KOPT-K1 (cell line): ENCODE measurements around the gene SCARB1.

ENCODE experiments used
- H3K27ac ChIP-seq: fragments of 200-600 bp; sonication (generic); 2 replicates; pipeline ENCODE4 v1.5.1; 2016; ENCODE audit warnings: antibody characterized with exemption, mild to moderate bottlenecking, low read depth, low read length; ENCODE audit not compliant: poor library complexity, severe bottlenecking
- H3K36me3 ChIP-seq: fragments of 200-600 bp; sonication (generic); 2 replicates; pipeline ENCODE4 v1.5.1; 2017; ENCODE audit warnings: antibody characterized with exemption, mild to moderate bottlenecking, low read length, moderate library complexity; ENCODE audit not compliant: insufficient read depth
- H3K9me3 ChIP-seq: fragments of 200-600 bp; sonication (generic); 2 replicates; pipeline ENCODE4 v1.5.1; 2017; ENCODE audit warnings: antibody characterized with exemption, low read length, mild to moderate bottlenecking; ENCODE audit not compliant: insufficient read depth, poor library complexity, severe bottlenecking

Gene SCARB1

GRCh38 chr12:124795081-124795948 is 68.3 kb downstream of the SCARB1 start:
- Histone ChIP-seq H3K27ac (no peak overlapping the region), H3K36me3 (peaks cover 83% of the 10 kb centered on the region), H3K9me3 (no peaks in the 10 kb centered on the region)

DNA sequence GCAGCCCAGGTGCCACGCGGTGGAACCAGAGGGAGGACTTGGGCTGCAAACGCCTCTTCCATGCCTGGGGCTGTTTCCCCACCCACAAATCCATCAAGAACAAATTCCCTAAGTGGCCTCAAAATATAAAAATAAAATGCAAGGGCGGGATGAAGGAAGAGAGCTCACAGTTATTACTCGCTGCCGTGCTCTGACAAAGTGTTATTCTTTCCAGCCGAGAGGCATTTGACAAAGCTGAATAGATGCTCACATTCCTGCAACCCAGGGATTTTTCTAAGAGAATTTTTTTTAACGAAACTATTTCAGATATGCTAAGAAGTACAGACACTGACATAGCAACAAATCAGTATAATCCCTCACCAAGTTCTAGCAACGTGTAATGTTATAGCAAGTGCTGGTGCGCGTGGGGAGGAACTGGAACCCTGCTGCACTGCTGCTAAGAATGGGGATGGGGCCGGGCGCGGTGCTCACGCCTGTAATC is 70.7 kb downstream of the SCARB1 start:
- H3K9me3 ChIP-seq: no peaks in the 10 kb centered on the region
- H3K36me3 ChIP-seq: peaks cover 77% of the 10 kb centered on the region
- no peak overlapping the region for H3K27ac ChIP-seq

- H3K27ac ChIP-seq: no peak overlapping the region
Measured at GRCh38 chr12:124792156-124792555, 71.5 kb downstream of the SCARB1 start.

GRCh38 chr12:124790650-124791400 is 72.8 kb downstream of the SCARB1 start:
- Histone ChIP-seq H3K36me3 (peaks cover 71% of the 10 kb centered on the region), H3K9me3 (no peaks in the 10 kb centered on the region), H3K27ac (no peak overlapping the region)

More at GRCh38 chr12:124792156-124792555, 71.5 kb downstream of the SCARB1 start:
- peaks cover 70% of the 10 kb centered on the region for H3K36me3 ChIP-seq
- no peaks in the 10 kb centered on the region for H3K9me3 ChIP-seq

GRCh38 chr12:124788936-124789555 is 74.6 kb downstream of the SCARB1 start:
- peaks cover 74% of the 10 kb centered on the region for H3K36me3 ChIP-seq
- H3K27ac ChIP-seq: no peak overlapping the region
- no peaks in the 10 kb centered on the region for H3K9me3 ChIP-seq

DNA sequence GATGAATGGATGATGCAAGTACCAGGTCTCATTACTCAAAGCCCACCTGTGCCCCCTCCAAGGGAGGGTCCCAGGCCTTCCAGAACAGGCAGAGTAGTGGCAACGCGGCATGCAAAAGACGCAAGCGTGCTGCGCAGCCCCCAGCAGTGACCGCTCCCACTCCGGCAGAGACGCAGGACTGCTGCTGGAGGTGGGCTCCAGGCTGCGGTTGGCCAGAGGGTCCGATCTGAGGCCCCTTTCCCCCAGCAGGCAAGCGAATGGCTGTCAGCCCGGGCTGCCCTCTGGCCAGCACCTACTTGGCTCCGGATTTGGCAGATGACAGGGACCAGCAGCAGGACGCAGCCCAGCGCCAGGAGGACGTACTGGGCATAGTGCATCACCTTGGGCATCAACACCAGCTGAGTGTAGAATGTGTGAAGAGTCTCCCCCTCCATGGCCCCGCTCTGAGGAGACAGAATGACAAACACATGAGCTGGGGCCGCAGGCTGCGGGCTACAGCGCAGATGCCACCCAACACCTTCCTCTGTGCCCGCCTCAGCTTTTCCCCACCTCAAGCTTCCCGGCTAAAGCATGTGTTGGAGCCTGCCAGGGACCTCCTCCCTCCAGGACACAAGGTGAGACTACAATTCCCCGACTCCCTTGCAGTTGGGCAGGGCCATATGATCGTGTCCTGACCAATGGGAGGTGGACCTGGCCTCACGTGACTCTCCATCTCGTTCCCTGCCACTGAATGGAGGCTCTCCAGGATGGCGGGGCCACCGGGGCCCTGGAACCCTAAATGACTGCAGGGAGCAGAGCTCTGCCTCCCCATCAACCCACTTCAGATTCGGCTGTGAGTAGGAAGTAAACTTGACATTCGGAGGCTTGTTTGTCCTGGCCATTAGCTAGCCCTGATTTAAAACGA is 77.4 kb downstream of the SCARB1 start:
- peaks cover 62% of the 10 kb centered on the region for H3K36me3 ChIP-seq
- H3K9me3 ChIP-seq: no peaks in the 10 kb centered on the region
- H3K27ac ChIP-seq: no peak overlapping the region

- H3K9me3 ChIP-seq: no peaks in the 10 kb centered on the region
- H3K36me3 ChIP-seq: peaks cover 49% of the 10 kb centered on the region; the same call in 1 of the 2 replicates
- H3K27ac ChIP-seq: no peak overlapping the region
Measured at GRCh38 chr12:124784871-124785572, 78.6 kb downstream of the SCARB1 start.

GRCh38 chr12:124783087-124783486 is 80.6 kb downstream of the SCARB1 start:
- Histone ChIP-seq H3K9me3 (no peaks in the 10 kb centered on the region), H3K36me3 (peaks cover 35% of the 10 kb centered on the region; the same call in 1 of the 2 replicates), H3K27ac (no peak overlapping the region)

- no peak overlapping the region for H3K27ac ChIP-seq
- H3K9me3 ChIP-seq: no peaks in the 10 kb centered on the region
- H3K36me3 ChIP-seq: peaks cover 34% of the 10 kb centered on the region; the same call in 1 of the 2 replicates
Measured at GRCh38 chr12:124782132-124782531, 81.5 kb downstream of the SCARB1 start.

GRCh38 chr12:124780752-124781685 is 82.6 kb downstream of the SCARB1 start:
- peaks cover 26% of the 10 kb centered on the region; the same call in 1 of the 2 replicates for H3K36me3 ChIP-seq
- H3K27ac ChIP-seq: no peak overlapping the region
- no peaks in the 10 kb centered on the region for H3K9me3 ChIP-seq

GRCh38 chr12:124780336-124780735 is 83.3 kb downstream of the SCARB1 start:
- H3K27ac ChIP-seq: no peak overlapping the region
- peaks cover 20% of the 10 kb centered on the region; the same call in 1 of the 2 replicates for H3K36me3 ChIP-seq
- H3K9me3 ChIP-seq: no peaks in the 10 kb centered on the region

DNA sequence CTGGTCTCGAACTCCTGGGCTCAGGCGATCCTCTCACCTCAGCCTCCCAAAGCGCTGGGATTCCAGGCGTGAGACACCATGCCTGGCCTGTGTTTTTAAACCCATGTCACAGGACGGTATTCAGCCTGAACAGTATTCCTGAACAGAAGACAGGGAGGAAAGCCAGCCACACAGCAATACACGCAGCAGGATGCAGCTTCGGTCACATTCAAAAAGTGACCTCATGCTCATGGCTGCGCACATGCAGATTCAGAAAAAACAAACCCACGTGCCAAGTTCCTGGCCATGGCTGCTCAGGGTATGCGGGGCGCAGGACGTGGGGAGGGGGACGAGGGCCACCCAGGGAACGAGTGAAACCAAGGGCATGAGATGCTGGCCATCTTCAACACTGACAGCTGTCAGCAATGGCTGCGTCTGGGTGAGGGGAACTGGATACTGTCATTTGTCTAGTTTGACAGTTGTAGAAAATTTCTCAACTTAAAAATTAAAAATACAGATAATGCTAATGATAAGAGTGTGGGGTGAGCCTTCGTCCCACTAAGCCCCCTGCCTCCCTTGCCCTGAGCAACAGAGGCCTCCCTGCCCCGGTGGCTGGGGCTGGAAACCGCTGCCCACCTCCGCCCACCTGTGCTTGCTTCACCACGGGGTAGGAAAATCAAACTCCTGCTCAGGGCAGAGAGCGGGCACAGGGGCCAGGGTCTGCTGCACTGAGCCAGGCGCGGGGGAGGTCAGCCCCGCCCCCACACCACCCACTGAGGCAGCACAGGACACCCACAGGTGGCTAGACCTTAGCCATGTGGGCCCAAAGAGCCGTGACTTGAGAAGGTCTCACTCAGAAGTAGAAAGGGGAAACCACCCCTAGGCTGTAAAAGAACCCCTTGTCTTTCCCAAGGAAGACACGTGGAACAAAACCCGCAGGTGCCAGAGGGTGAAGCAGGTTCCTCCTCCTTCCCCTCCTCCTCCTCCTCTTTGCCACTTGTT is 84.2 kb downstream of the SCARB1 start:
- Histone ChIP-seq H3K9me3 (no peaks in the 10 kb centered on the region), H3K27ac (no peak overlapping the region), H3K36me3 (peaks cover 13% of the 10 kb centered on the region; the same call in 1 of the 2 replicates)
